OCI-LY1 (cell line): ENCODE data around the gene CEP97.

Source experiments
- EZH2 ChIP-seq: fragments of 200-600 bp; sonication (generic), shearing (Covaris generic); IDR thresholded peaks from 2 replicates; pipeline ENCODE4 v1.8.0; 2017; ENCODE audit warnings: borderline replicate concordance, mixed run types, mild to moderate bottlenecking, antibody characterized with exemption, low read length, moderate library complexity, mixed read lengths
- TF ChIP-seq, protein P1 (sequence below): fragments of 200-600 bp; sonication (generic), shearing (Covaris generic); IDR thresholded peaks from 2 replicates; pipeline ENCODE4 v1.5.1; 2017; ENCODE audit warnings: mild to moderate bottlenecking, antibody characterized with exemption, low read length, moderate library complexity, mixed read lengths

DNA sequence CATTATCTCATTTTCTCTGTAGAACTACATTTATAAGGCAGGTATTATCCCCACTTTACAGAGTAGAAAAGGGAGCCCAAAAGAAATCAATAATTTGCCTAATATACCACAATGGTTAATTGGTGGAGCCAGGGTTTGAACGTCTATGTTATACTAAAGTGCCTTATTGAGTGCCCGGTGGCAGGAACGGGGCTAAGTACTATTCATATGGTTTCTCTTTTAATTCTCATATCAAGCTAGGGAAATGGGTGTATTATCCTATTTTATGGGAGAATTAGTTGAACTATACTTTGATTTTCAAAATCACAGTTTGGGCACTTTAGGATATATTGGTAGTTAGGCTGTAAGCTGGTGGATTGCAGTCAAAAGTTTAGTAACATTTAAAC lies 1.5 kb downstream of the CEP97 start:
- TF ChIP-seq, protein P1, sequence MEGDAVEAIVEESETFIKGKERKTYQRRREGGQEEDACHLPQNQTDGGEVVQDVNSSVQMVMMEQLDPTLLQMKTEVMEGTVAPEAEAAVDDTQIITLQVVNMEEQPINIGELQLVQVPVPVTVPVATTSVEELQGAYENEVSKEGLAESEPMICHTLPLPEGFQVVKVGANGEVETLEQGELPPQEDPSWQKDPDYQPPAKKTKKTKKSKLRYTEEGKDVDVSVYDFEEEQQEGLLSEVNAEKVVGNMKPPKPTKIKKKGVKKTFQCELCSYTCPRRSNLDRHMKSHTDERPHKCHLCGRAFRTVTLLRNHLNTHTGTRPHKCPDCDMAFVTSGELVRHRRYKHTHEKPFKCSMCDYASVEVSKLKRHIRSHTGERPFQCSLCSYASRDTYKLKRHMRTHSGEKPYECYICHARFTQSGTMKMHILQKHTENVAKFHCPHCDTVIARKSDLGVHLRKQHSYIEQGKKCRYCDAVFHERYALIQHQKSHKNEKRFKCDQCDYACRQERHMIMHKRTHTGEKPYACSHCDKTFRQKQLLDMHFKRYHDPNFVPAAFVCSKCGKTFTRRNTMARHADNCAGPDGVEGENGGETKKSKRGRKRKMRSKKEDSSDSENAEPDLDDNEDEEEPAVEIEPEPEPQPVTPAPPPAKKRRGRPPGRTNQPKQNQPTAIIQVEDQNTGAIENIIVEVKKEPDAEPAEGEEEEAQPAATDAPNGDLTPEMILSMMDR = no peak
- no peak for TF ChIP-seq EZH2
